HG03354 (cell line): ENCODE results near the gene EPO.
"Not testable (repeated sequence)": the region's sequence is repeated elsewhere in the genome, so short reads cannot be mapped to it uniquely, and the experiment has no call there.

ENCODE experiments used
- ATAC-seq: cut with Tn5 transposase; IDR thresholded peaks from one replicate; pipeline ENCODE4 v1.9.1; 2021; ENCODE audit warnings: mild to moderate bottlenecking; ENCODE audit not compliant: unreplicated experiment, poor library complexity, severe bottlenecking

EPO gene

GRCh38 chr7:100728196-100728595, 7.9 kb downstream of the EPO start:
- ATAC-seq, result no peak

- no peak for ATAC-seq
Observed at GRCh38 chr7:100730136-100730800, 10.0 kb downstream of the EPO start.

- no peak for ATAC-seq
Observed at GRCh38 chr7:100731937-100732636, 11.8 kb downstream of the EPO start.

- ATAC-seq, result no peak
Observed at GRCh38 chr7:100735730-100736129, 15.5 kb downstream of the EPO start.

- ATAC-seq, result no peak
Observed at GRCh38 chr7:100736671-100737070, 16.4 kb downstream of the EPO start.

GRCh38 chr7:100739934-100740333, 19.7 kb downstream of the EPO start:
- ATAC-seq, result no peak

- ATAC-seq, result no peak
Observed at GRCh38 chr7:100744605-100745004, 24.3 kb downstream of the EPO start.

- ATAC-seq, result no peak
Observed at GRCh38 chr7:100745184-100745583, 24.9 kb downstream of the EPO start.

- no peak for ATAC-seq
Observed at GRCh38 chr7:100752994-100753393, 32.7 kb downstream of the EPO start.

- no peak for ATAC-seq
Observed at GRCh38 chr7:100753750-100754149, 33.5 kb downstream of the EPO start.

- ATAC-seq, result no peak
Observed at GRCh38 chr7:100759357-100760171, 39.3 kb downstream of the EPO start.

GRCh38 chr7:100762841-100763240, 42.6 kb downstream of the EPO start:
- not testable (repeated sequence) for ATAC-seq

GRCh38 chr7:100763556-100764140, 43.4 kb downstream of the EPO start:
- no peak for ATAC-seq

GRCh38 chr7:100764841-100765240, 44.6 kb downstream of the EPO start:
- ATAC-seq, result no peak

- ATAC-seq, result no peak
Observed at GRCh38 chr7:100765250-100765649, 45.0 kb downstream of the EPO start.

GRCh38 chr7:100768784-100769183, 48.5 kb downstream of the EPO start:
- ATAC-seq, result no peak
